Mesenchymal stem cell (in vitro differentiated cells and primary cell): ENCODE data around the gene VANGL2.

ENCODE experiments used
- DNase-seq: peaks from one replicate; pipeline ENCODE4 v3.0.0-alpha.2; 2013
- H2AFZ ChIP-seq: one replicate; pipeline ENCODE4 v1.6.1; 2013; ENCODE audit warnings: low read depth, mild to moderate bottlenecking, control low read depth, inconsistent platforms, low read length, moderate library complexity
- H2AK5ac ChIP-seq: 2 replicates; pipeline ENCODE4 v1.6.1; 2013; ENCODE audit warnings: low read length, moderate library complexity, mild to moderate bottlenecking, inconsistent platforms; ENCODE audit not compliant: severe bottlenecking
- H2BK120ac ChIP-seq: one replicate; pipeline ENCODE4 v1.6.1; 2013; ENCODE audit warnings: low read depth, mild to moderate bottlenecking, inconsistent platforms, low read length, moderate library complexity
- H2BK12ac ChIP-seq, 2 experiments: one replicate each; pipeline ENCODE4 v1.6.1; 2013; ENCODE audit warnings: inconsistent platforms in 2 of 2, low read length in 2 of 2, mild to moderate bottlenecking in 2 of 2, moderate library complexity in 2 of 2, control low read depth in 1 of 2
- H2BK15ac ChIP-seq: one replicate; pipeline ENCODE4 v1.6.1; 2013; ENCODE audit warnings: mild to moderate bottlenecking, low read depth, inconsistent platforms; ENCODE audit not compliant: poor library complexity, severe bottlenecking
- H2BK5ac ChIP-seq: 2 replicates; pipeline ENCODE4 v1.6.1; 2013; ENCODE audit warnings: low read depth, mild to moderate bottlenecking, low read length, control low read depth, inconsistent platforms; ENCODE audit not compliant: poor library complexity, severe bottlenecking
- H3K14ac ChIP-seq, 2 experiments: one replicate each; pipeline ENCODE4 v1.6.1; 2013; ENCODE audit warnings: inconsistent platforms in 2 of 2, low read length in 2 of 2, control low read depth in 1 of 2, mild to moderate bottlenecking in 1 of 2, moderate library complexity in 1 of 2
- H3K18ac ChIP-seq, 2 experiments: one replicate each; pipeline ENCODE4 v1.6.1; 2013; ENCODE audit warnings: inconsistent platforms in 2 of 2, low read length in 2 of 2, control low read depth in 1 of 2, low read depth in 1 of 2, mild to moderate bottlenecking in 1 of 2
- H3K23ac ChIP-seq, 2 experiments: one replicate each; pipeline ENCODE4 v1.6.1; 2013; ENCODE audit warnings: inconsistent platforms in 2 of 2, low read length in 2 of 2, mild to moderate bottlenecking in 2 of 2, moderate library complexity in 2 of 2, control low read depth in 1 of 2
- H3K27ac ChIP-seq: 2 replicates; pipeline ENCODE4 v1.5.1; 2013; ENCODE audit warnings: mild to moderate bottlenecking, moderate library complexity, low read length, control low read depth, inconsistent platforms; ENCODE audit not compliant: poor library complexity, severe bottlenecking
- H3K27me3 ChIP-seq, 2 experiments: 2 replicates each; pipeline versions ENCODE4 v1.6.1 to v1.7.0; 2013; ENCODE audit warnings: low read length in 2 of 2, mild to moderate bottlenecking in 2 of 2, moderate library complexity in 2 of 2, control low read depth in 1 of 2, inconsistent platforms in 1 of 2; ENCODE audit not compliant: control insufficient read depth in 1 of 2, insufficient read depth in 1 of 2
- H3K36me3 ChIP-seq, 2 experiments: 2 replicates each; pipeline versions ENCODE4 v1.6.1 to v1.7.0; 2013; ENCODE audit warnings: low read length in 2 of 2, control low read depth in 1 of 2, inconsistent platforms in 1 of 2, low read depth in 1 of 2, mild to moderate bottlenecking in 1 of 2; ENCODE audit not compliant: insufficient read depth in 2 of 2, control insufficient read depth in 1 of 2
- H3K4ac ChIP-seq, 2 experiments: one replicate each; pipeline ENCODE4 v1.6.1; 2013; ENCODE audit warnings: inconsistent platforms in 2 of 2, low read length in 2 of 2, mild to moderate bottlenecking in 2 of 2, moderate library complexity in 2 of 2, control low read depth in 1 of 2, low read depth in 1 of 2
- H3K4me1 ChIP-seq: 2 replicates; pipeline ENCODE4 v1.6.1; 2013; ENCODE audit warnings: low read depth, low read length, control low read depth; ENCODE audit not compliant: control insufficient read depth, insufficient read depth
- H3K4me2 ChIP-seq: 2 replicates; pipeline ENCODE4 v1.6.1; 2013; ENCODE audit warnings: low read length, mild to moderate bottlenecking, inconsistent platforms; ENCODE audit not compliant: poor library complexity, severe bottlenecking
- H3K4me3 ChIP-seq, 2 experiments: 2 replicates each; pipeline versions ENCODE4 v1.5.1 to v1.7.0; 2013; ENCODE audit warnings: low read length in 2 of 2, mild to moderate bottlenecking in 2 of 2, control low read depth in 1 of 2, low read depth in 1 of 2; ENCODE audit not compliant: insufficient read depth in 1 of 2
- H3K79me1 ChIP-seq: replicated peaks from 2 replicates; pipeline ENCODE4 v1.6.1; 2013; ENCODE audit warnings: mild to moderate bottlenecking, control low read depth, low read length, inconsistent platforms; ENCODE audit not compliant: poor library complexity, severe bottlenecking
- H3K9ac ChIP-seq: 2 replicates; pipeline ENCODE4 v1.7.0; 2013; ENCODE audit warnings: mild to moderate bottlenecking, low read length, moderate library complexity
- H3K9me3 ChIP-seq: 2 replicates; pipeline ENCODE4 v1.7.0; 2013; ENCODE audit warnings: mild to moderate bottlenecking, low read length; ENCODE audit not compliant: control insufficient read depth
- H4K8ac ChIP-seq: one replicate; pipeline ENCODE4 v1.6.1; 2013; ENCODE audit warnings: inconsistent platforms, mild to moderate bottlenecking, low read length, moderate library complexity
- H4K91ac ChIP-seq: one replicate; pipeline ENCODE4 v1.6.1; 2013; ENCODE audit warnings: mild to moderate bottlenecking, low read length, inconsistent platforms
- WGBS: methylation state at CpG from one replicate; pipeline ENCODE4 v1.1.7; 2013; ENCODE audit warnings: mixed read lengths; 5-methylcytosine and 5-hydroxymethylcytosine counted together

The VANGL2 gene

GRCh38 chr1:160410406-160411005 is 10.1 kb downstream of the VANGL2 start:
- Histone ChIP-seq H4K91ac (no peak overlapping the region), H3K79me1 (peaks cover 57% of the 10 kb centered on the region), H3K4me1 (peaks cover 29% of the 10 kb centered on the region), H3K27ac (no peak overlapping the region), H2BK120ac (no peak overlapping the region), H3K36me3 (peaks cover 0 to 22% of the 10 kb centered on the region in 2 experiments), H3K18ac (no peak overlapping the region), H3K4ac (no peak overlapping the region), H2BK5ac (no peak overlapping the region), H3K23ac (peak overlapping the region in 1 of 2 experiments; percentile 4), H3K14ac (no peak overlapping the region), H2AK5ac (no peak overlapping the region), H3K9me3 (no peaks in the 10 kb centered on the region), H4K8ac (no peak overlapping the region), H3K27me3 (peaks cover 0 to 78% of the 10 kb centered on the region in 2 experiments), H3K9ac (no peak overlapping the region), H3K4me3 (no peak overlapping the region), H2BK12ac (no peak overlapping the region), H2BK15ac (no peak overlapping the region), H2AFZ (no peak overlapping the region), H3K4me2 (no peak overlapping the region)
- WGBS: 84% methylated on average over 15 of the region's 19 CpGs
- DNase-seq: no peak

GRCh38 chr1:160411271-160412027 is 11.1 kb downstream of the VANGL2 start:
- H4K8ac ChIP-seq: no peak overlapping the region
- no peak overlapping the region for H3K4ac ChIP-seq
- 81% methylated on average over 6 of the region's 6 CpGs for WGBS
- H3K9ac ChIP-seq: no peak overlapping the region
- DNase-seq: no peak
- H3K4me2 ChIP-seq: no peak overlapping the region
- H3K18ac ChIP-seq: no peak overlapping the region
- H3K27me3 ChIP-seq: peaks cover 0 to 70% of the 10 kb centered on the region in 2 experiments
- H3K36me3 ChIP-seq: peaks cover 0 to 30% of the 10 kb centered on the region in 2 experiments
- H3K4me1 ChIP-seq: peaks cover 27% of the 10 kb centered on the region
- H2BK15ac ChIP-seq: no peak overlapping the region
- H2BK5ac ChIP-seq: no peak overlapping the region
- no peak overlapping the region for H3K27ac ChIP-seq
- H3K4me3 ChIP-seq: no peak overlapping the region
- no peak overlapping the region for H3K23ac ChIP-seq
- no peak overlapping the region for H3K14ac ChIP-seq
- no peak overlapping the region for H4K91ac ChIP-seq
- no peak overlapping the region for H2AK5ac ChIP-seq
- H3K9me3 ChIP-seq: no peaks in the 10 kb centered on the region
- peaks cover 58% of the 10 kb centered on the region for H3K79me1 ChIP-seq
- H2BK120ac ChIP-seq: no peak overlapping the region
- no peak overlapping the region for H2BK12ac ChIP-seq
- no peak overlapping the region for H2AFZ ChIP-seq

- Histone ChIP-seq H3K36me3 (peaks cover 0 to 33% of the 10 kb centered on the region in 2 experiments), H2BK12ac (no peak overlapping the region), H3K9ac (no peak overlapping the region), H2BK5ac (no peak overlapping the region), H3K4me2 (no peak overlapping the region), H3K79me1 (peaks cover 59% of the 10 kb centered on the region), H4K91ac (no peak overlapping the region), H3K23ac (no peak overlapping the region), H3K27ac (no peak overlapping the region), H3K4ac (no peak overlapping the region), H2BK15ac (no peak overlapping the region), H4K8ac (no peak overlapping the region), H2AFZ (no peak overlapping the region), H3K4me3 (no peak overlapping the region), H3K18ac (no peak overlapping the region), H3K9me3 (no peaks in the 10 kb centered on the region), H2BK120ac (no peak overlapping the region), H2AK5ac (no peak overlapping the region), H3K27me3 (peaks cover 0 to 75% of the 10 kb centered on the region in 2 experiments), H3K14ac (no peak overlapping the region), H3K4me1 (peaks cover 27% of the 10 kb centered on the region)
- no peak for DNase-seq
- 100% methylated on average over 2 of the region's 3 CpGs for WGBS
These were observed 11.6 kb downstream of the VANGL2 start for GRCh38 chr1:160412028-160412362.

- 93% methylated on average over 3 of the region's 3 CpGs for WGBS
- H3K36me3 ChIP-seq: peaks cover 0 to 39% of the 10 kb centered on the region in 2 experiments
These were observed 13.4 kb downstream of the VANGL2 start for GRCh38 chr1:160413716-160414115.

More at GRCh38 chr1:160413716-160414115, 13.4 kb downstream of the VANGL2 start:
- Histone ChIP-seq H2BK15ac (no peak overlapping the region), H3K4me2 (no peak overlapping the region), H2BK5ac (no peak overlapping the region), H2BK12ac (no peak overlapping the region), H2AK5ac (no peak overlapping the region), H4K91ac (no peak overlapping the region), H3K14ac (no peak overlapping the region), H3K4me3 (no peak overlapping the region), H3K27ac (no peak overlapping the region), H3K9me3 (no peaks in the 10 kb centered on the region), H3K27me3 (peaks cover 0 to 70% of the 10 kb centered on the region in 2 experiments), H3K18ac (no peak overlapping the region), H3K23ac (no peak overlapping the region), H3K79me1 (peaks cover 49% of the 10 kb centered on the region), H3K4me1 (peaks cover 13% of the 10 kb centered on the region), H3K9ac (no peak overlapping the region), H2BK120ac (no peak overlapping the region), H4K8ac (no peak overlapping the region), H2AFZ (no peak overlapping the region), H3K4ac (no peak overlapping the region)
- DNase-seq: no peak
